CD4-positive, alpha-beta T cell treated with Interleukin-6 at 100 ng/mL for 8 hours (primary cell): ENCODE data around the gene FANCC.
"Not testable (repeated sequence)": the region's sequence is repeated elsewhere in the genome, so short reads cannot be mapped to it uniquely, and the experiment has no call there.

Source experiments
- DNase-seq: peaks from one replicate; pipeline ENCODE4 v3.0.0-alpha.2; 2020; ENCODE audit warnings: mixed read lengths, low spot score

Gene FANCC

DNA sequence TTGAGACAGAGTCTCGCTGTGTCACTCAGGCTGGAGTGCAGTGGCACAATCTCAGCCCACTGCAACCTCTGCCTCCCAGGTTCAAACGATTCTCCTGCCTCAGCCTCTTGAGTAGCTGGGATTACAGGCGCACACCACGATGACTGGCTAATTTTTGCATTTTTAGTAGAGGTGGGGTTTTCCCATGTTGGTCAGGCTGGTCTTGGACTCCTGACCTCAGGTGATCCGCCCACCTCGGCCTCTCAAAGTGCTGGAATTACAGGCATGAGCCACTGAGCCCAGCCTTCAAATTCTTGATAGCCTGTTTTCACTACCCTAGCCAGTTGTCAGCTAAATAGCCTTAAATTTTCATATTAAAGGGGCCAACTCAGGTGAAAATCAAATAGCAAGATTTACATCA is 11.6 kb upstream of the FANCC start:
- DNase-seq, result not testable (repeated sequence)

GRCh38 chr9:95327239-95327865 is 9.8 kb upstream of the FANCC start:
- no peak for DNase-seq

- DNase-seq, result no peak
These were observed 7.7 kb upstream of the FANCC start for GRCh38 chr9:95325221-95325620.

- DNase-seq, result no peak
These were observed 343 bp upstream of the FANCC start for GRCh38 chr9:95317893-95318211.

DNA sequence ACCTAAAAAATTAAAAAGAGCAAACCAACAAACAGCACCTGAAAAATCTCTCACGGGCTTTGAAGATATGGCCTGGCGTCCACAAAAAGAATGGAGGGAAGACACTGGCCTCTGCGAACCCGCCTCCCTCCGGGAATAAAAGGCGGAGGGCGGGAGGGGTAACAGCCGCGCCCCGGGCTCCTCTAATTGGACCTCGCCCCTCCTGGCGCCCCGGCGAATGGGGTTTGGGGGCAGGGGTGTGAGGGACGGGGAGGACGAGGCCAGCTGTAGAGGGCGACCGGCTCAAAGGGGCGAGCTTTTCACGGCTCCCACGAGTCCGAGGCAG is 753 bp downstream of the FANCC start:
- DNase-seq, result peak; percentile 4

- DNase-seq, result no peak
These were observed 1.2 kb downstream of the FANCC start for GRCh38 chr9:95316274-95316673.

GRCh38 chr9:95315108-95315746 is 2.3 kb downstream of the FANCC start:
- DNase-seq, result no peak

- no peak for DNase-seq
These were observed 4.5 kb downstream of the FANCC start for GRCh38 chr9:95313010-95313498.

GRCh38 chr9:95311961-95312360 is 5.5 kb downstream of the FANCC start:
- no peak for DNase-seq

DNA sequence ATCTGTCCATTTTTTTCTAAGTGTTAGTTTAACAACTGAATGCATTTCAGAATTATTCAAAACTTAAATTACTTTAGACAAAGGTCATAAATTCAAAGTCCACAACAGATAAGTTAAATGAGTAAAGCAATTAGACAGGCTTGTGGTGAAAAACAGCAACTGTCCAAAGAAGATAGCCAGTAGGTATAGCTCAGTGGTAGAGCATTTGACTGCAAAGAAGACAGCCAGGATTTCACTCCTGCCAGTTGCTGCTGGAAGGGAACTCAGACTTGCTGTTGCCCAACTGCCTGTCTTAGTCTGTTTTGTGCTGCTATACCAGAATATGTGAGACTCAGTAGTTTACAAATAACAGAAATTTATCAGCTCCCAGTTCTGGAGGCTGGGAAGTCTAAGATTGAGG is 10.0 kb downstream of the FANCC start:
- no peak for DNase-seq

GRCh38 chr9:95306819-95307218 is 10.7 kb downstream of the FANCC start:
- no peak for DNase-seq

GRCh38 chr9:95305770-95306492 is 11.6 kb downstream of the FANCC start:
- DNase-seq, result no peak

DNA sequence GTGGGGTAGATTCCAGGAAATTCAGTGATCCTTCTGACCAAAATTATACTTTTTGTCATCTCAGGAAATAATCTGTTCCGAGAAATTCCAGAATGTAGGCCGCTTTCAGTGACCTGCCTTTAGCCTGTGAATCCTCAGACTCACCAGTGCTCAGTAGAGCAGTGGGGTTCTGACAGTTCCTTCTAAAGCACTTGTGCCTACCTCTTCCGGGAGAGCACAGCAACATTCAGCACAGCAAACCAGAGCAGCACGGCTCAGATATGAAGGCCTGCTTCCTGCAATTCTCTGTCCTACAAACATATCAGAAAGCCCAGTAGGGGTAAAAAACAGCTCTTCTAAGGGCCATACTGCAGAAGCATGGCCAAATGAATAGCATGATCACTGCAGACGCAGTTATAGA is 15.0 kb downstream of the FANCC start:
- DNase-seq, result no peak

GRCh38 chr9:95297760-95298159 is 19.7 kb downstream of the FANCC start:
- no peak for DNase-seq

DNA sequence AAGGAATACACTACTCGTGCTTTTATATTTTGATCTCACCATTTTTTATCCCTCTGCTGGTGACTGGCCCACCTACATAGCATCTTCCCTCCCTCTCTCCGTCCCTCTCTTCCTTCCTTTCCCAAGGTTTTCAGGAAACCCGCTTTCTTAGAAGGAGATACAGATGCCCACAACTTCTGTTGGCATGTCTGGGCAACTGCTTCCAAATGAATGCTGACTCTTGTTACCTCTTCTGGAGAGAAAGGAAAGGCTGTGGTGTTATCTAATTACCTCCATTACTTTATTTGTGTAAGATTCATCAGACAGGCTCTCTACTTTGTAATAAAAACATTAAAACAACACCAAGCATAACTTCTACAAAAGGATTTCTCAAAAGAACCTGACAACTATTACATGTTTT is 20.2 kb downstream of the FANCC start:
- no peak for DNase-seq

- DNase-seq, result no peak
These were observed 20.7 kb downstream of the FANCC start for GRCh38 chr9:95296761-95297160.

GRCh38 chr9:95293296-95293695 is 24.2 kb downstream of the FANCC start:
- DNase-seq, result not testable (repeated sequence)

DNA sequence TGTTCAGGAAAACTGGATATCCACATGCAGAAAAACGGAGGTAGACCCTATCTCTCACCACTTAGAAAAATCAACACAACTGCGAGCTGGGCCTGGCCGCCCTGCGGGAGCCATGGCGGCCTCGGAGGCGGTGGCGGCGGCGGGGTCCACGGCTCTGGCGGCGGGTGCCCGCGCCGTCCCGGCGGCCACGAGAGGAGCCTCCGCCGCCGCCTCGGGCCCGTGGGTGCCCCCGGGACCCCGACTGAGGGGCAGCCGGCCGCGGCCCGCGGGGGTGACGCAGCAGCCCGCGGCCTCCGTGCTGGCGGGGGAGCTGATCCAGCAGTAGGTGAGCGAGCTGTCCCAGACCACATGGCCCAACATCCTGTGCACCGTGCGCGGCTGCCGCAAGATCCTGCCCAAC is 25.3 kb downstream of the FANCC start:
- DNase-seq, result no peak

DNA sequence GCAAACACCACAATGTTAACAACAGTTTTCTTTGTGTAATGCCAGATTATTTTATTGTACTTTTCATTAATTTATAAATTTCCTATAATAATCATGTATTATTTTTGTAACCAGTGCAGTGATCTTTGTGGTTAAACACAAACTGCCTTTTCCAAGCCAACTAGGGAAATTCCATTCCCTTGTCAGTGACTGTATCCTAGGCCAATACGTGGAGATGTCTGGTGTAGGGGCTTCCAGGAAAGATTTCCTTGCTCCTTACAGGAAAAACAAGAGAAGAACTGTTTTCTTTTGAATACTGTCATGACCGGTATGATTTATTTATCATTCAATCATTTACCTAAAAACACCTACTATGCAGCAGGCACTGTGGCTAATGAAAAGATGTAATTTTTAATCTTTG is 31.4 kb downstream of the FANCC start:
- no peak for DNase-seq

GRCh38 chr9:95285307-95285706 is 32.2 kb downstream of the FANCC start:
- DNase-seq, result no peak

DNA sequence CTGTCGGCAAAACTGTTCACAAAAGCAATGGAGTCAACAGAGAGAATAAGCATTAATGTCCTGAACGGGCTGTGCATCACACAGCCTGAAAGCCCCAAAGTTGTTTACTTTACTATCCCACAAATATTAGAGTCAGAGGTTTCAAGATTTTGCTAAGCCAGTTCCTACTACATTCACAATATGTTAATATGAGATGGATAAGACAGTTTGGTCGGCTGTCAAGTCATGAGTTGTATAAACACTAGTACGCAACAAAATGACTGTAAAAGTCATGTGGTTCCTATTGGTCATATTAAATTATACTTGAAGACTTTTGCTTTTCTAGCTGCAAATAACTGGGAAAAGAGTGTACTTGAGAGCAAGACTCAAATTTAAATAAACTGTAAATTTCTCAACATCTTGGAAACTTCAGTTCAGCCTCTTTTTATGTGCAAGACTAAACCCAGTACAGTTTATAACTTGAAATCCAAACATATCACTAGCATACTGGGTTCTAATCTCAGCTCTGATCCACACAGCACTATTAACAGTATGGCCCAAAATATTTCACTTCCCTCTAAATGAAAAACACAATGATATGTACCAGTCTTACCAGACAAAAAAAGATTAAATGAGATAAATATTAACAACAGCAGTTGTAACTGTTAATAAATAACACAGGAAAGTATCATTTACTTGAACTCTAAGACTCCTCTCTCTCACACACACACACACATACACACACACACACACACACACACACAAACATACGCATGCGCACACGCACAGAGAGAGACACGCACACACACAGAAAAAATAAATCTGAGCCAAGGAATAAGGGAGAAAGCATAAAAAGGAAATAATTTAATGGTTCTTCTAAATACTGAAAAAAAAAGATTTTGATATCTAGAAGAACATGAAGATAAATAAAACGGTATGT is 33.1 kb downstream of the FANCC start:
- DNase-seq, result no peak

DNA sequence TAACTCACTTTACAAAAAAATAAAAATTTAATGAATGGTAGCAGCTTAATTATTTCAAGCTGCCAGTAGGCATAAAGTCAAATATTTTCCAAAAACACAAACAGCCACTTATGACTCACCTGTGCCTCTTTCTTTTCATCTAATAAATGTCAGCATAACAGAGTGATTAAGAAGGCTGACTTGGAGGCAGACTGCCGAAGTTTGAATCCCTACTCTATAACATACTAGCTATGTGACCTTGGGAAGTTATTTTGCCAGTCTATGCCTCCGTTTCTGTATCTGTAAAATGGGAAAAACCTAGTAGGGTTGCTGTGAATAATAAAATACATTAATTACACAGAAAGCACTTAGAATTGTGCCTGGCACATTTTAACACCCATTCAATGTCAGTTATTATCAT is 33.8 kb downstream of the FANCC start:
- DNase-seq, result no peak

- DNase-seq, result no peak
These were observed 35.2 kb downstream of the FANCC start for GRCh38 chr9:95282332-95282731.
